HG02588 (cell line): ENCODE measurements around the gene EXOC6.

ENCODE experiments used
- ATAC-seq: cut with Tn5 transposase; IDR thresholded peaks from one replicate; pipeline ENCODE4 v1.9.1; 2021; ENCODE audit warnings: mild to moderate bottlenecking, moderate library complexity; ENCODE audit not compliant: unreplicated experiment

Gene EXOC6

GRCh38 chr10:93074597-93075368, 226.5 kb downstream of the EXOC6 start:
- no peak for ATAC-seq

GRCh38 chr10:93075369-93076221, 227.3 kb downstream of the EXOC6 start:
- no peak for ATAC-seq

GRCh38 chr10:93076871-93077270, 228.6 kb downstream of the EXOC6 start:
- ATAC-seq, result no peak

DNA sequence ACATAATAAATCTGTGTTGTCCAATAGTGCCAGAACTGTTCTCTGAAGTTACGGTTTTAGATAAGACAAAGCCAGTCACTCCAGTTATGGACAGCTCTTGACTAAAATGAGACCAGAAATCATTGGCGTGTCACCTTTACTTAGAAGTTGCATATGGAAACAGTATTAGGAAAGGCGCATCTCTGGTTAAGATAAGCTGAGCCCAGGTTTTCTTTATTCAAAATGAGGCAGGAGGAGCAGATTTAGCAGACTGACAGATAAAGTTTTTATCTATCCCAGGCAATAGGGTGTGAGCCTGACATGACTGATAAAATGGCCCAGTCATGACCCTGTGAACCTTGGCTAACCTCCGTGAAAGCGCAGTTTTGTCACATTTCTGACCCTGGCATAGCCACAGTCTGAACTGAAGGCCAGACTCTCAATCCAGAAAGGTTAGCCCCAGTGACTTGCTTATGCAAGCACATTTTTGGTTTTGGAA, 229.6 kb downstream of the EXOC6 start:
- ATAC-seq, result no peak

- no peak for ATAC-seq
These were observed 231.5 kb downstream of the EXOC6 start for GRCh38 chr10:93079663-93080349.

DNA sequence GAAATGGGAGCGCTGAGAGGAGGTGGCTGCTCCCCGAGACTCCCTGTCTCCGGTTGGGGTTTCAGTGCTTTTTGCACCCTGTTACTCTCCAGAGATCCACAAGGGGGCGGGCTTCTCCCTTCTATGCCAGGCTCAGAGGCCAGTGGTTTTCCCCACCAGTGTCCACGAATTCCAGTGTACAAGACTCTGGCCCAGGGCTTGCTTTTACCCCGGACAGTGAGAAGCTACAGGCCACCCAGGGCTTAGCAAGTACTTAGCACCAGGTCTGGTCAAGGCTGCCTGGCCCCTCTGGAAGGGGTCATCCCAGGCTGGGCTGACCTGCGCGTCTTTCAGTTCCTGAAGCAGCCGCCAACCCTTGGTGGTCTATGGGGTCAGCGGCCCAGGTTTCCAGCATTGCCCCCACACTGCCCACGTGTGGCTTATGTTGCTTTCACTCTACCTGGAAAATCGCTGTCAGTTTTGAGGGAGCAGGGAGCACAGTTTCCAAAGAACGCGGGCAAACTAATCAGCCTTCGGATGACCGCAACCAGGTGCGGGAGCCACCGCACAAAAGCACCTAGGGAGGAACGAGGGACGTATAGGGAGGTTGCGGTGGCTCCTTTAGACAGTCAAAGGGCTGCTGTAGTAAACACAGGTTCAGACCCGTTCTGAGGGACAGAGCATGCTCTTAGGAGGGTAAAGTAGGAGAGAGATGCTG, 232.2 kb downstream of the EXOC6 start:
- peak; percentile 57 for ATAC-seq

- no peak for ATAC-seq
These were observed 233.0 kb downstream of the EXOC6 start for GRCh38 chr10:93081318-93081717.

GRCh38 chr10:93081834-93082233, 233.5 kb downstream of the EXOC6 start:
- no peak for ATAC-seq

DNA sequence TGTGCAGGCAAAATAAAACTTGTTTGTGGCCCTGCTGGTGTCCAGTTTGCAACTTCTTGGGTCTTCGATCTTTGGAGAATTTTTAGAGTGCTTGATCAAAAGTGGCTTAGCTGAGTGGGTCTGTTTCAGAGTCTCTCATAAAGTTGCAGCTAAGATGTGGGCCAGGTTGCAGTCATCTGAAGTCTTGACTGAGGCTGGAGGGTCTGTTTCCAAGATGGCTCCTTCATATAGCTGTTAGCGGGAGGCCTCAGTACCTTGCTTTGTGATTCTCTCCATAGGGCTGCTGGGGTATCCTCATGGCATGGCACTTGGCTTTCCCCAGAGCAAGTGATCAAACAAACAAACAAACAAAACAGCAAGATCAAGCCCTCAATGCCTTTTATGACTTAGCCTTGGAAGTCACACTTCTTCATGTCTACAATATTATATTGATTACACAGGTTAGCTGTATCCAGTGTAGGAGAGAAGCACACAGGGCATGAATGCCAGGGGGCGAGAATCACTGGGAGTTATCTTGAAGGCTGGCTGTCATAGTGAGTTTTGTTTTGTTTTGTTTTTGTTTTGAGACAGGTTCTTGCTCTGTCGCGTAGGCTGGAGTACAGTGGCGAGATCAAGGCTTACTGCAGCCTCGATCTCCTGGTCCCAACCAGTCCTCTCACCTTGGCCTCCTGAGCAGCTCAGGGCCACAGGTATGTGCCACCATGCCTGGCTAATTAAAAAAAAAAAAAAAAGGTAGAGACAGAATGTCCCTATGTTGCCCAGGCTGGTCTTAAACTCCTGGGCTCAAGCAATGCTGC, 235.6 kb downstream of the EXOC6 start:
- no peak for ATAC-seq

DNA sequence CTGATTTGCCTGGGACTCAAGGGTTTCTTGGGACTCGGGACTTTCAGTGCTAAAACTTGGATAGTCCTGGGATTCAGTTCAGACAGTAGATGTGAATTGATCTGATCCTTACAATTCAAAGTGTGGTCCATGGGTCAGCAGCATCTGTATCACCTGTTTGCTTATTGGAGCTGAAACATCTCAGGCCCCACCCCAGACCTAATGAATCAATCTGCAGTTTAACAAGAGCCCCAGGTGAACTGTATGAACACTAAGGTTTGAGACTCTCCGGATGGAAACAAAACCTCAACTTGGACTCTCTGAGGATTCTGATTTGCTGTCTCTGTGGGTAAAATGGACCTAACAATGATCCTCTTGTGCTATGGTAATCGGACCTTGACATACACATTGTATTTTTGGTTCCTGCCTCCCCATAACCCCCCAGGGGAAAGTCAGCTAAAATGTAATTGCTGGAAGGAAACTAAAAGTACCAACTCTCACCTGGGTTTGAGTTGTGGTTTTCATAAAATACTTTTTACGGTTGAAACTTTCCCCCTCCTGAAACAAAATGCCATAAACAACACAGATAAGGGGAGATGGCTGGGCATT, 237.0 kb downstream of the EXOC6 start:
- no peak for ATAC-seq

GRCh38 chr10:93086289-93086688, 238.0 kb downstream of the EXOC6 start:
- ATAC-seq, result no peak

GRCh38 chr10:93087846-93088245, 239.5 kb downstream of the EXOC6 start:
- no peak for ATAC-seq

- ATAC-seq, result no peak
These were observed 240.1 kb downstream of the EXOC6 start for GRCh38 chr10:93088466-93088865.

DNA sequence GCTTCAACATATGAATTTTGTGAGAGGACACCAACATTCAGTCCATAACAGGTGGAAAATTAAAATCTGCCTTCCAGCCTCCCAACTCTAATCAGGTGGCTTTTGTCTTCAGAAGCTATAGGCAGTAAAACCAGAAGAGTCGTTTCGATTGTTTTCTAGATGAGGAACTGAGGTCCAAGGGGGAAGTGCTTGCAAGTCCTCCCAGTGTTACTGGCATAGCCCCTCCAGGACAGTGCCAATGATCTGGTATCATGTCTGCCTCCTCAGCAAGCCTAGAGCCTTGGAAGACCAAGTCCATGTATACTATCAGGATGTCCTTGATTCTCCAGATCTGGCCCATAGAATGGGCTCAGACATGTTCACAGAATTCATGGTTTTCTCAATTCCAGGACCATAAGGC, 242.3 kb downstream of the EXOC6 start:
- no peak for ATAC-seq

- ATAC-seq, result no peak
These were observed 243.6 kb downstream of the EXOC6 start for GRCh38 chr10:93091960-93092359.

GRCh38 chr10:93095225-93095624, 246.9 kb downstream of the EXOC6 start:
- ATAC-seq, result no peak

GRCh38 chr10:93096901-93097300, 248.6 kb downstream of the EXOC6 start:
- ATAC-seq, result no peak

GRCh38 chr10:93097386-93097785, 249.1 kb downstream of the EXOC6 start:
- ATAC-seq, result no peak

DNA sequence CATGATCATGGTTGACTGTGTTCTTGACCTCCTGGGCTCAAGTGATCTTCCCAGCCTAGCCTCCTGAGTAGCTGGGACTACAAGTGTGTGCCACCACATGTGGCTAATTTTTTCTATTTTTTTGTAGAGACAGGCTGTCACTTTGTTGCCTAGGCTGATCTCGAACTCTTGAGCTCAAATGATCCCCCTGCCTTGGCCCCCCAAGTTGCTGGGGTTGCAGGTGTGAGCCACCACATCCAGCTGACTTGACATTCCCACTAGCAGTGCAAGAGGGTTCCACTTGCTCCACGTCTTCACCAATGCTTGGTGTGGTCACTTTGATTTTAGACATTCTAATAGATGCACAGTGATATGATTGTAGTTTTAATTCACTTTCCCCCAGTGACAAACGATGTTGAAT, 250.5 kb downstream of the EXOC6 start:
- no peak for ATAC-seq

DNA sequence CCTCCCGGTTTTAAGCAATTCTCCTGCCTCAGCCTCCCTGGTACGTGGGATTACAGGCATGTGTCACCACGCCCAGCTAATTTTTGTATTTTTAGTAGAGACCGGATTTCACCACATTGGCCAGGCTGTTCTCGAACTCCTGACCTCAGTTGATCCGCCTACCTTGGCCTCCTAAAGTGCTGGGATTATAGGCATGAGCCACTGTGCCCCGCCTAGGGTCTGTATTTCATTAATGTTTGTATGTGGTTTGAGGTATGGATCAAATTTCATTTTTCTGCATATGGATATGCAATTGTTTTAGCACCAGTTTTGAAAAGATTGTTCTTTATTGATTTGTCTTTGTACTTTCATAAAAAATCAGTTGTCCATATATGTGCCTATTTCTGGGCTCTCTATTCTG, 251.3 kb downstream of the EXOC6 start:
- no peak for ATAC-seq
